ENCODE data around the gene RABGAP1L. TPM values are rescaled to one million over a fixed set of nuclear protein-coding genes. Genes with fewer than 3 reads are reported as not detected.
"Not testable (repeated sequence)": the region's sequence is repeated elsewhere in the genome, so short reads cannot be mapped to it uniquely, and the experiment has no call there.

RABGAP1L gene
- total RNA-seq, 4 donors from 2014 or later = 31.7 to 49.7 (median 34.3) TPM

DNA sequence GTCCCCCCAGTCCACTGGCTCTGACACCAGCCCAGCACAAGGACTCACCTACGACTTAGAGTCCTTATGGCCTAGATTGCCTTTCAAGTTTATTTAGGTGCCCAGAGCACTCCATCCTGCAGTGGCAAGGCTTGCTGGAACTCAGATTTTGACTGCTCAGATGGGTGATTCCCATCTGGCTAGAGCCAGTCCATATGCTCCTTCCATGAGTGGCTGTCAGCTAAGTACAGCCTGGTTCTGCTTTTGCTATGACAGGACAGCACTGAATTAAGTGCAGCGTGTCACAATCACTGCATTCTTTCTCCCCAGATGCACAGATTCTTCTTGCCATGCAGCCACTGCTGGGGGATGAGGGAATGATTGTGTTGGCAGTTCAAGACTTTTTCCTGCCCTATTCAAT, 332.3 kb downstream of the RABGAP1L start:
- no peak for DNase-seq (ENCODE audit: low spot score)
- TF ChIP-seq, protein P1, sequence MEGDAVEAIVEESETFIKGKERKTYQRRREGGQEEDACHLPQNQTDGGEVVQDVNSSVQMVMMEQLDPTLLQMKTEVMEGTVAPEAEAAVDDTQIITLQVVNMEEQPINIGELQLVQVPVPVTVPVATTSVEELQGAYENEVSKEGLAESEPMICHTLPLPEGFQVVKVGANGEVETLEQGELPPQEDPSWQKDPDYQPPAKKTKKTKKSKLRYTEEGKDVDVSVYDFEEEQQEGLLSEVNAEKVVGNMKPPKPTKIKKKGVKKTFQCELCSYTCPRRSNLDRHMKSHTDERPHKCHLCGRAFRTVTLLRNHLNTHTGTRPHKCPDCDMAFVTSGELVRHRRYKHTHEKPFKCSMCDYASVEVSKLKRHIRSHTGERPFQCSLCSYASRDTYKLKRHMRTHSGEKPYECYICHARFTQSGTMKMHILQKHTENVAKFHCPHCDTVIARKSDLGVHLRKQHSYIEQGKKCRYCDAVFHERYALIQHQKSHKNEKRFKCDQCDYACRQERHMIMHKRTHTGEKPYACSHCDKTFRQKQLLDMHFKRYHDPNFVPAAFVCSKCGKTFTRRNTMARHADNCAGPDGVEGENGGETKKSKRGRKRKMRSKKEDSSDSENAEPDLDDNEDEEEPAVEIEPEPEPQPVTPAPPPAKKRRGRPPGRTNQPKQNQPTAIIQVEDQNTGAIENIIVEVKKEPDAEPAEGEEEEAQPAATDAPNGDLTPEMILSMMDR (IDR thresholded peaks at IDR 0.05) = no peak
- no peak for ATAC-seq (ENCODE audit: low FRiP score)

DNA sequence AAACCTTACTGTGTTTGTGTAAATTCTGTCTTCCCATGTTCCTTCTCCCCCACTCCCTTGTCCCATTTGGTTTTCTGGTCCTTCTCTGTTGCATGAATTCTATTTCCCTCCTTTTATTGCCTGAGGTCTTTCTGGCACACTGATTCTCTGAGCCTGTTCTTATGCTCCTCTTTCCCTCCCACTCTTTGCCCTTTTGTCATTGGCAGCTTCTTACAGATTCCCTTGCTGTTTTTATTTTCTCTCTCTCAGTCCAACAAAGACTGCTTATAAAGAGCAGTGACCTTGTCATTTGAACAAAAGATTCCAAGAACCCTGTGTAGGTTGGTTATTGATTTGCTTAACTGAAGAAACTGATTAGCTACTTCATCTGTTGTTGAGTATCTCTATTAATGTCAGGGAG, 338.2 kb downstream of the RABGAP1L start:
- DNase-seq (ENCODE audit: low spot score) (no peak), ATAC-seq (ENCODE audit: low FRiP score) (no peak)
- TF ChIP-seq, protein P1 (IDR thresholded peaks at IDR 0.05) = no peak

GRCh38 chr1:174516755-174517154, 357.4 kb downstream of the RABGAP1L start:
- not testable (repeated sequence) for DNase-seq (ENCODE audit: low spot score); ATAC-seq (ENCODE audit: low FRiP score)

GRCh38 chr1:174519844-174520243, 360.5 kb downstream of the RABGAP1L start:
- ATAC-seq (ENCODE audit: low FRiP score) (no peak), DNase-seq (ENCODE audit: low spot score) (no peak)
- TF ChIP-seq, protein P1 (IDR thresholded peaks at IDR 0.05) = no peak

- no peak for ATAC-seq (ENCODE audit: low FRiP score)
- TF ChIP-seq, protein P1 (IDR thresholded peaks at IDR 0.05) = no peak
- no peak for DNase-seq (ENCODE audit: low spot score)
Observed at GRCh38 chr1:174531751-174532150, 372.4 kb downstream of the RABGAP1L start.

DNA sequence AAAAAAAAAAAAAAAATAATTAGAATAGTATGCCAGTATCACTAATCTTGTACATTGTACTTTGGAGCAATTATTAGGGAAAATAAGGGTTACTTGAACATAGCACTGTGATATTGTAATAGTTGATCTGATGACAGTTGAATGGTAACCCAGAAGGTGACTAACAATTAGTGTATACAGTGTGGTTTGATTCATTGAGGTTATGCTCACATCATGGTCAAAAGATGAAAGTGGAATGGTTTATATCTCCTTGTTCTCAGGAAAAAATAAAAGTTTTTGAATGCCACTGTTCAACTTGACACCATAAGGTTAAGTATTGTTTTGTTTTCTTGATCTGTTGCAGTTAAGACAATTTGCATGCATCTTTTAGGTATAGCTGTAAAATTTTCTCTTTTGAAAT, 375.5 kb downstream of the RABGAP1L start:
- no peak for ATAC-seq (ENCODE audit: low FRiP score)
- DNase-seq (ENCODE audit: low spot score) = no peak
- TF ChIP-seq, protein P1 (IDR thresholded peaks at IDR 0.05) = no peak

DNA sequence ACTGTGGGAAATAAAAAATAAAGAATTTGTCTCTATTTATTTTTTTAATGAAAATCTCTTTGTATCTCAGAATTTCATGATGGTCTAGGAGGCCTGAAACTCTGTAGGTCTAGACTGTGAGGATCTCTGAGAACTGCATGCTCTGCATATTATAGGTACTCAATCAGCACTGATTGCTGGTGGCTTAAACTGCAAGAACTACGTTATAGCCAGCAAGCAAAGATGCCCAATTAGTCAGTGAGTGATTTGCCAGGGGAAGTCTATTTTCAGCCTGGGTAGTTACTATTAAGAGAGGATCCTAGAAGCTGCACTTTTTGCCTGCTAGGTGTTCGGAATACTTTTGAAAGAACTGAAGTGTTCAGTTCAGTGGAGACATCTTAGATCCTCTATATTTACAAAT, 375.9 kb downstream of the RABGAP1L start:
- TF ChIP-seq, protein P1 (IDR thresholded peaks at IDR 0.05) = no peak
- ATAC-seq (ENCODE audit: low FRiP score) = no peak
- no peak for DNase-seq (ENCODE audit: low spot score)

GRCh38 chr1:174543421-174543820, 384.1 kb downstream of the RABGAP1L start:
- ATAC-seq (ENCODE audit: low FRiP score); DNase-seq (ENCODE audit: low spot score): not testable (repeated sequence)
